HG02870 (cell line): Measurements from ENCODE around the gene NOTO.

Source experiments
- ATAC-seq: cut with Tn5 transposase; IDR thresholded peaks from one replicate; pipeline ENCODE4 v1.9.1; 2021; ENCODE audit warnings: mild to moderate bottlenecking, moderate library complexity; ENCODE audit not compliant: unreplicated experiment

The NOTO gene

GRCh38 chr2:73233154-73233931 is 31.0 kb downstream of the NOTO start, which contains the start of gene PRADC1:
Gene PRADC1 (minus strand): TSS chr2:73233239. CDS start chr2:73233160, 79 bp downstream.
- peak; percentile 90 for ATAC-seq

GRCh38 chr2:73233932-73234832 is 31.8 kb downstream of the NOTO start, which contains the start of gene CCT7:
Gene CCT7 (plus strand): TSS chr2:73234308. CDS start chr2:73234379, 71 bp downstream.
- peak; percentile 48 for ATAC-seq

- ATAC-seq = no peak
Observed at GRCh38 chr2:73235315-73236028, 33.1 kb downstream of the NOTO start.

GRCh38 chr2:73237168-73237567 is 34.8 kb downstream of the NOTO start:
- no peak for ATAC-seq

GRCh38 chr2:73238149-73238548 is 35.8 kb downstream of the NOTO start:
- ATAC-seq = no peak

GRCh38 chr2:73238976-73239375 is 36.6 kb downstream of the NOTO start:
- ATAC-seq = no peak

GRCh38 chr2:73239776-73240175 is 37.4 kb downstream of the NOTO start:
- no peak for ATAC-seq

GRCh38 chr2:73243884-73244570 is 41.7 kb downstream of the NOTO start:
- ATAC-seq = no peak

- no peak for ATAC-seq
Observed at GRCh38 chr2:73244580-73244979, 42.2 kb downstream of the NOTO start.

GRCh38 chr2:73246850-73247249 is 44.5 kb downstream of the NOTO start:
- no peak for ATAC-seq

GRCh38 chr2:73249636-73250035 is 47.3 kb downstream of the NOTO start:
- no peak for ATAC-seq

GRCh38 chr2:73250872-73251846 is 48.8 kb downstream of the NOTO start:
- no peak for ATAC-seq

- ATAC-seq = no peak
Observed at GRCh38 chr2:73252238-73253027, 50.1 kb downstream of the NOTO start.

- no peak for ATAC-seq
Observed at GRCh38 chr2:73253400-73253799, 51.0 kb downstream of the NOTO start.

GRCh38 chr2:73253901-73254300 is 51.5 kb downstream of the NOTO start:
- ATAC-seq = no peak

GRCh38 chr2:73254343-73255006 is 52.1 kb downstream of the NOTO start:
- ATAC-seq = no peak

GRCh38 chr2:73255007-73255644 is 52.8 kb downstream of the NOTO start:
- no peak for ATAC-seq
